MV-4-11 (cell line): ENCODE data around the gene ACAA1.

ENCODE experiments used
- DNase-seq: peaks from one replicate; lab custom pipeline; 2025; lab: John Stamatoyannopoulos, UW

The ACAA1 gene

DNA sequence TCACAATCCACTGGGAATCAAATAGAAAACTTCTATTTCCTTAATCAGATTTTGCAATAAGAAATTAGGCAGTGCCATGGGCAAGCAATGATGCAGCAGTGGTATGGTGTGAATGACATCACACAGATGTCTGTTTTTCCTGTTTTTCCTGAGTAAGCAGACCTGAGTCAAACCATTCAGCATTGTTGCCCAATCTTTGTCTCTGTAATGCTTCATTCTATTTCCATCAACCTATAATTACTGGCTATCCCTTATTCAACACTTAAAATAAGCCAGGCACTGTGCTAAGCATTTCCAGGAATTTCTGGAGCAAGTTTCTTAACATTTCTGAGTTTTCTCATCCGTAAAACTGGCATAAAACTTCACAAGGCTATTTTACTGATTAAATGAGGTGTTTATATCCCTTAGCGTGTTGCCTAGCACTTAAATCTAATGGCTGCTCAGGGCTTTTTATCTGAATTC is 17.1 kb upstream of the ACAA1 start:
- DNase-seq: peak; percentile 75

DNA sequence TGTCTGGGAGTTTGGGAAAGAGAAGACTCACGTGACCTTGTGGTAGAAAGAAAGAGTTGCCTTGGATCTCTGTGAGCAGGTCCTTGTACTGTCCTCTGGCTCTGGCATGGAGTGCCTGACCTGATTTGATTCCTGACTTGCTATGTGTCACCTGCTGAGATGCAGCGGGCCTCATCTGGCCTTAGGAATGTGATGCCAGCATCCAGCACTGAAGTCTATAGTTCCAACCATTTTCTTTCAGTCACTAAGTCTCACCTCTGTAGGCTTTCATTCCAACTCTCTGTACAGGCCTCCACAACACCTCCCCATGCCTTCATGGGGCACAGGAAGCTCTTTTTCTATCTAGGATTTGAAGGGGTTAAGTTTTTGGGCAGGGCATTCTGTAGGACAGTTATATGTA is 16.3 kb upstream of the ACAA1 start:
- DNase-seq: no peak

- no peak for DNase-seq
Measured at GRCh38 chr3:38152609-38153008, 15.7 kb upstream of the ACAA1 start.

- peak; percentile 56 for DNase-seq
Measured at GRCh38 chr3:38151667-38152265, 14.8 kb upstream of the ACAA1 start.

GRCh38 chr3:38150780-38151528 is 14.0 kb upstream of the ACAA1 start:
- DNase-seq: no peak

GRCh38 chr3:38149708-38150107 is 12.8 kb upstream of the ACAA1 start:
- peak; percentile 78 for DNase-seq

- peak; percentile 93 for DNase-seq
Measured at GRCh38 chr3:38148311-38148882, 11.5 kb upstream of the ACAA1 start.

GRCh38 chr3:38147421-38147820 is 10.5 kb upstream of the ACAA1 start:
- peak; percentile 93 for DNase-seq

- no peak for DNase-seq
Measured at GRCh38 chr3:38146504-38146903, 9.6 kb upstream of the ACAA1 start.

GRCh38 chr3:38143511-38143910 is 6.6 kb upstream of the ACAA1 start:
- no peak for DNase-seq

- DNase-seq: no peak
Measured at GRCh38 chr3:38142959-38143358, 6.0 kb upstream of the ACAA1 start.

DNA sequence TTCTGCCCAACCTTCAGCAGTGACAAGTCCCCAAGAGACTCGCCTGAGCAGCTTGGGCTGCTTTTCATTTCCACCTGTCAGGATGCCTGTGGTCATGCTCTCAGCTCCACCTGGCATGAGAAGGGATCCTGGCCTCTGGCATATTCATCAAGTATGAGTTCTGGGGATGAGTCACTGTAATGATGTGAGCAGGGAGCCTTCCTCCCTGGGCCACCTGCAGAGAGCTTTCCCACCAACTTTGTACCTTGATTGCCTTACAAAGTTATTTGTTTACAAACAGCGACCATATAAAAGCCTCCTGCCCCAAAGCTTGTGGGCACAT is 5.0 kb upstream of the ACAA1 start:
- no peak for DNase-seq

- no peak for DNase-seq
Measured at GRCh38 chr3:38141173-38141951, 4.4 kb upstream of the ACAA1 start.

GRCh38 chr3:38140326-38141172 is 3.6 kb upstream of the ACAA1 start:
- DNase-seq: no peak

DNA sequence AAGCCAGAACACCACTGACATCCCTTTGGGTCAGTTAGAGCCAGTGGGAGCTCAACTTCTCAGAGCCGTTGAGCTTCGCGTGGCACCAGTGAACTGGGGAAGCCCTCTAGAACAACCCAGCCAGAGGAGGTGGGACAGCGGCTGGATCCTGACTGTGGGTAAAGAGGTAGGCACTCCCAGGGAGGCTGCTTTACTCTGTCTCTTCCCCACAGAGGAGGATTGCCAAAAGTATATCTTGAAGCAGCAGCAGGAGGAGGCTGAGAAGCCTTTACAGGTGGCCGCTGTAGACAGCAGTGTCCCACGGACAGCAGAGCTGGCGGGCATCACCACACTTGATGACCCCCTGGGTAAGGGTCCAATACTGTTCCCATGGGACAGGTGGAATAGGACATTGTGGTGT is 2.7 kb upstream of the ACAA1 start:
- no peak for DNase-seq

GRCh38 chr3:38139191-38139590 is 2.3 kb upstream of the ACAA1 start:
- DNase-seq: no peak

DNA sequence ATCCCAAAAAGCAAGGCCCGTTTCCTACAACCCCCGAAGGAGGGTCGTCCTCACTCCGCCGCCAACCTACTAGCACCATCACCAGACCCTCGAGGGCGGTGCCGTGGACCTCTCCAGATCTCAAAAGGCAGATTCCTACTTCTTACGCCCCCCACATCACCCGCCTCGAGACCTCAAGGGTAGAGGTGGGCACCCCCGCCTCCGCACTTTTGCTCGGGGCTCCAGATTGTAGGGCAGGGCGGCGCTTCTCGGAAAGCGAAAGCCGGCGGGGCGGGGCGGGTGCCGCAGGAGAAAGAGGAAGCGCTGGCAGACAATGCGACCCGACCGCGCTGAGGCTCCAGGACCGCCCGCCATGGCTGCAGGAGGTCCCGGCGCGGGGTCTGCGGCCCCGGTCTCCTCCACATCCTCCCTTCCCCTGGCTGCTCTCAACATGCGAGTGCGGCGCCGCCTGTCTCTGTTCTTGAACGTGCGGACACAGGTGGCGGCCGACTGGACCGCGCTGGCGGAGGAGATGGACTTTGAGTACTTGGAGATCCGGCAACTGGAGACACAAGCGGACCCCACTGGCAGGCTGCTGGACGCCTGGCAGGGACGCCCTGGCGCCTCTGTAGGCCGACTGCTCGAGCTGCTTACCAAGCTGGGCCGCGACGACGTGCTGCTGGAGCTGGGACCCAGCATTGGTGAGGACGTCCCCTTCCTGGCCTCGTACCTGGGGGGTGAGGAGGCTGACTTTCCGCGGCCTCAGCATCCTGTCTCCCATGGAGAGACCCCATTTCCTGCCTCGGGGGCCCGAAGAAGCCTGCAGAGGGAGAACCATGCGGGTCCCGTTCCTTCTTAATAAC is 1.6 kb upstream of the ACAA1 start, which contains the start of gene MYD88:
MYD88 (plus strand) TSS at position 313 of the 842 bp plus-strand sequence; CDS start at position 353, 40 bp downstream.
- peak; percentile 59 for DNase-seq

GRCh38 chr3:38137615-38138348 is 855 bp upstream of the ACAA1 start:
- no peak for DNase-seq

GRCh38 chr3:38136393-38136776 is 542 bp downstream of the ACAA1 start:
- DNase-seq: no peak
